Gastrocnemius medialis (tissue), 4 donors: ENCODE results near the gene GIPC1. TPM values are rescaled to one million over a fixed set of nuclear protein-coding genes. Genes with fewer than 3 reads are reported as not detected.

ENCODE experiments used
- ATAC-seq, 2 donors: fragments of 150-250 bp; one replicate each; pipeline ENCODE4 v1.9.1; 2016
- DNase-seq, 2 donors: peaks; one replicate each; pipeline ENCODE4 v3.0.0-alpha.2; 2019
- H3K27ac ChIP-seq, 4 donors: fragments of 200-600 bp; sonication (generic); 1 replicate in 1 of 4; 2 replicates in 3 of 4; pipeline ENCODE4 v1.5.1; 2016 to 2018; ENCODE audit warnings: mild to moderate bottlenecking in 2 of 4, moderate library complexity in 1 of 4
- H3K27me3 ChIP-seq, 3 donors: fragments of 200-600 bp; sonication (generic) in 2 of 3; 1 replicate in 1 of 3; 2 replicates in 2 of 3; pipeline versions ENCODE4 v1.5.1 to v1.6.0; 2016 to 2019; ENCODE audit warnings: mild to moderate bottlenecking in 1 of 3, moderate library complexity in 1 of 3
- H3K36me3 ChIP-seq, 2 donors: fragments of 200-600 bp; sonication (generic) in 1 of 2; one replicate each; pipeline ENCODE4 v1.5.1; 2017 to 2018
- H3K4me1 ChIP-seq, 2 donors: fragments of 200-600 bp; sonication (generic) in 1 of 2; one replicate each; pipeline ENCODE4 v1.5.1; 2016 to 2017; ENCODE audit warnings: mild to moderate bottlenecking in 2 of 2
- H3K4me3 ChIP-seq, 4 donors: fragments of 200-600 bp; sonication (generic) in 3 of 4; 1 replicate in 1 of 4; 2 replicates in 3 of 4; pipeline ENCODE4 v1.5.1; 2016 to 2019; ENCODE audit warnings: mild to moderate bottlenecking in 2 of 4
- H3K9me3 ChIP-seq, 3 donors: fragments of 200-600 bp; sonication (generic) in 2 of 3; 1 replicate in 1 of 3; 2 replicates in 2 of 3; pipeline ENCODE4 v1.5.1; 2016 to 2019
- CTCF ChIP-seq, 5 experiments: fragments of 450-650 bp in 3 of 5; fragments of 200-600 bp in 2 of 5; sonication (generic) in 2 of 5; IDR thresholded peaks in 4 of 5; conservative IDR thresholded peaks in 1 of 5; 1 replicate in 4 of 5; 2 replicates in 1 of 5; pipeline ENCODE4 v1.5.1; 2016 to 2019; ENCODE audit warnings: antibody characterized with exemption in 5 of 5, mild to moderate bottlenecking in 3 of 5, moderate library complexity in 3 of 5
- POLR2A ChIP-seq, 2 donors: fragments of 450-650 bp; IDR thresholded peaks; one replicate each; pipeline ENCODE4 v1.6.1; 2017; ENCODE audit warnings: antibody characterized with exemption in 2 of 2, mild to moderate bottlenecking in 2 of 2, moderate library complexity in 2 of 2
- in situ Hi-C, 4 donors: fragments of 200-750 bp; cut with MboI; loops; one replicate each; pipeline versions ENCODE4 v1.15.0 to v1.8.0; 2017; ENCODE audit warnings: low sequenced_read_pairs in 4 of 4
- intact Hi-C: fragments of 100-400 bp; cut with DNase I; formaldehyde crosslinking; loops from one replicate; pipeline ENCODE4 v1.15.1; 2023; ENCODE audit warnings: low total_unique reads
- total RNA-seq, 4 donors: library from RNA; depleted of rRNA; stranded (reverse); fragments of >200 nt; gene quantifications; one replicate each; pipeline versions ENCODE4 v1.1.0 to v1.2.3, GENCODE V29; 2016

Gene GIPC1
- total RNA-seq, 4 donors from 2014 or later, result 18.4 to 70.3 (median 54.7) TPM

GRCh38 chr19:14446336-14447036, 49.4 kb downstream of the GIPC1 start:
- Histone ChIP-seq H3K4me1 (no peaks in the 10 kb centered on the region), H3K4me3 (no peak overlapping the region), H3K27ac (no peak overlapping the region), H3K27me3 (no peaks in the 10 kb centered on the region), H3K36me3 (peaks cover 0 to 97% of the 10 kb centered on the region in 2 donors), H3K9me3 (no peaks in the 10 kb centered on the region)
- intact Hi-C loops (no loop called here), in situ Hi-C loops (no loop called here)
- TF ChIP-seq CTCF (IDR thresholded peaks at IDR 0.05 in 4 of 5, conservative IDR thresholded peaks at IDR 0.05 in 1 of 5) (no peak), POLR2A (IDR thresholded peaks at IDR 0.05) (no peak)
- ATAC-seq (no peak), DNase-seq (no peak)

GRCh38 chr19:14443632-14444216, 52.2 kb downstream of the GIPC1 start:
- intact Hi-C loops, result no loop called here
- no peaks in the 10 kb centered on the region for H3K9me3 ChIP-seq
- no peak overlapping the region for H3K27ac ChIP-seq
- H3K36me3 ChIP-seq, result peaks cover 0 to 74% of the 10 kb centered on the region in 2 donors
- in situ Hi-C loops, result no loop called here
- H3K4me1 ChIP-seq, result peaks cover 0 to 3% of the 10 kb centered on the region in 2 donors
- no peaks in the 10 kb centered on the region for H3K27me3 ChIP-seq
- TF ChIP-seq CTCF (IDR thresholded peaks at IDR 0.05 in 4 of 5, conservative IDR thresholded peaks at IDR 0.05 in 1 of 5) (no peak), POLR2A (IDR thresholded peaks at IDR 0.05) (no peak)
- H3K4me3 ChIP-seq, result no peak overlapping the region
- ATAC-seq (no peak), DNase-seq (no peak)

- intact Hi-C loops, result no loop called here
- no peak for ATAC-seq
Measured at GRCh38 chr19:14442891-14443631, 52.9 kb downstream of the GIPC1 start.

More at GRCh38 chr19:14442891-14443631, 52.9 kb downstream of the GIPC1 start:
- Histone ChIP-seq H3K36me3 (peaks cover 0 to 68% of the 10 kb centered on the region in 2 donors), H3K9me3 (no peaks in the 10 kb centered on the region), H3K27ac (no peak overlapping the region), H3K27me3 (no peaks in the 10 kb centered on the region), H3K4me1 (peaks cover 0 to 6% of the 10 kb centered on the region in 2 donors), H3K4me3 (no peak overlapping the region)
- in situ Hi-C loops, result no loop called here
- no peak for DNase-seq
- no peak for TF ChIP-seq POLR2A (IDR thresholded peaks at IDR 0.05)
- no peak for TF ChIP-seq CTCF (IDR thresholded peaks at IDR 0.05 in 4 of 5, conservative IDR thresholded peaks at IDR 0.05 in 1 of 5)
